ENCODE measurements around the gene ASAH2.
A peak's percentile ranks its signal among the peaks of the same experiment; 100 is the strongest.
"Not testable (repeated sequence)": the region's sequence is repeated elsewhere in the genome, so short reads cannot be mapped to it uniquely, and the experiment has no call there.

The ASAH2 gene

DNA sequence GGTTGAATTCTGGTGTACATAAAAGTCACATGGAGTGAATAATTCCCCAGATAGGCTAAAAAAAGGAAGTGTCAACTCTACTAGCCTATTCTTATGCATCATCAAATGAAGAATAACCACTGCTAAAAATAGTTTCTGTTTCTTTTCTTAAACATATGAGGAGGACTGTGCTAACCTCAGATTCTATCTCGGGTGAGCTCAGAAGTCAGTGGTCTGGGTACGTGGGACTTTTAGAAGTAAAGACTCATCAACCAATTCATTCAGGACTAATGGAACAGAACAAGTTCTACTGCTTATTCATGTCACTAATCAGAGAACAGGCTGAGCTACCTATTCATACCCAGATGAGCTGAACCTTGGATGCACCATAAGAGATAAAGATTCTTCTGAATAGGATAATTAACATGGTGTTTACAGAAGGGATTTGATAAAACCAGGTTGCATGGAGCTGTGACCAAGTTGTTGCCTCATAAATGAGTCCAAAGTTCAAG is 9.5 kb upstream of the ASAH2 start:
- DNase-seq (ENCODE audit: low spot score) (no peak), FAIRE-seq (no peak)

DNA sequence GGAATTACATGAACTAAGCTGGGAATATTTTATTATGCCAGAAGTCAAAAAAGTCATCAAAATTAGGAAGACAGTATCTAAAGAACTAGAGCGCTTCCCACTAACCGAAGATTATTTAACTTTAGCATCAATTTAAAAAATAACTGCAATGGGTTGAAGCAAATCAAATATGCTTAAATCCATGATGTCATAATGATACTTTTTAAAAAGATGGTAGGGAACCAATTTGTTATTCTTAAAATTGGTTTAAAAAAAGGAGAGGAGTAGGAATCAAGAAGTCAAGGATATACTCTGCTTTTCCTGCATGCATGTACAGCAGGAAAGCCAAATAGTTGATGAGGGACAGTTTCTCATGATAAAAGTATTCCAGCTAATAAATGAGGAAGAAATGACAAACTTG is 3.2 kb upstream of the ASAH2 start:
- FAIRE-seq = no peak
- no peak for DNase-seq (ENCODE audit: low spot score)

DNA sequence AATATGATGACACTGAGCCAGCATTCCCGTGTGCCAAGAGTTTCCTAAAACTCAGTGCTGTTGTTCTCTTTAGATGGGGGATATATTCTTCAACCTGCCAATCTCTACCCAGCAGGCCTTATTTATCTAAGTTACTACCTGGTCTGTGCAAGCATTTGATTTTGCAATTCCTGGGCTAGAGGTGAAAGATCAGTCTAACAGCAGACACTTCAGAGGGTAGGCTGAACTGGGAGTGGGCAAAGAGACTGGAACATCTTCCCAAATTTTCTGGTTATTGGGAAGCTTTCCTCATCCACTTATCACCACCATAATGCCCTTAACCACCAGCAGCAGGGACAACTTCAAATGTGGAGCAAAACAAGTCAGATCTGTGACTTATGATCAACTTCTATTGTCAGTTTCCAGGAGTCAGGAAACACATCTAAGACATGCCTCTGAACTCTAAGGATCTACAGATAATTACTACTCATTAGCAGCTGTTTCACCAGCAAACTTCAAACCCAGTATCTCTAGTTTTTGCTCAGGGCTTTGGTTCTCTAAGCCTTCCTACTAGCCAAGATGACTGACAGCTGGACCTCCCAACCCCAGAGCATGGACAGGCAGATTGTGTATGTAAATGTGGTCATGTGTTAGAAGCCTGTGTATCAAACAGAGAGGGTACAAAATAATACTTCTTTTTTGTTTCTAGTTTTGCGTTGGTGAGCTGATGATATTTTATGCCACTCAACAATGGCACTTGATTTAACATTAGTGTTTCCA is 1.0 kb downstream of the ASAH2 start:
- FAIRE-seq = no peak

DNA sequence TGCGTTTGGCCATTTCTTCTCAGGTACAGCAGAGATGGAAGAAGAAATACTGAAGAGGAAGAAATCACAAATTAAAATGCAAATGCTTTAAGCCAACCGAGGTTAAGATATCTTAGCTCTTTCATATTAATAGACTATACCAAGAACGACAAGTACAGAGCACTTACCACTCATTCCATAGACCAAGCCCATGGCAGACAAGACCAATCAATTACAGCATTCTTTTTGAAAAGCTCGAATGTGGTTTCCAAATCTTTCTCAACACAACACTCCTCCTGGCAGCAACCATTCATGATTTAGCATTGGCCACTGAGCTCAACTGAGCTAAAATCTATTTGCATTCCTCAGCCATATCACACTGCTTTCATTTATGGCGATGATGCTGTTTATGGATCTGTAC is 2.7 kb downstream of the ASAH2 start:
- DNase-seq (ENCODE audit: low spot score) (no peak), FAIRE-seq (peak; percentile 66)

More for the DNA sequence above, 1.0 kb downstream of the ASAH2 start:
- DNase-seq (ENCODE audit: low spot score) = no peak

DNA sequence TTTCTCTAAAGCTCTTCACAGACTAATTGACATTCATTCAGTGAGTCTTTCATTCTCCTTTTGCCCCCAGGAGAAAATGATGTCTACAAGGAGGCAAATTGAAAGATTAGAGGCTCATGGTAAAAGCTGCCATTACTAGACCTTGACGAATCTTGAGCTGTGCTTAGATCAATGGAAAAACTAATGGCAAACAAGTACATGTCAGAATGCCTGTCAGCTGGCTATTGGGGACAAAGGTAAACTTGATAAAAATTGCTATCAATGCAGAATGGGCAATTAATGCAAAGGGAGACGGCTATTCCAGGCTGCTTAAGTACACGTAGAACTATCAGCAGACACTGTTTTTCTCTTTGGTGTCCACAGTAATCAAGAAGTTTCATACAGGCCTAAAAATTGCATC is 3.3 kb downstream of the ASAH2 start:
- DNase-seq (ENCODE audit: low spot score) (no peak), FAIRE-seq (no peak)

DNA sequence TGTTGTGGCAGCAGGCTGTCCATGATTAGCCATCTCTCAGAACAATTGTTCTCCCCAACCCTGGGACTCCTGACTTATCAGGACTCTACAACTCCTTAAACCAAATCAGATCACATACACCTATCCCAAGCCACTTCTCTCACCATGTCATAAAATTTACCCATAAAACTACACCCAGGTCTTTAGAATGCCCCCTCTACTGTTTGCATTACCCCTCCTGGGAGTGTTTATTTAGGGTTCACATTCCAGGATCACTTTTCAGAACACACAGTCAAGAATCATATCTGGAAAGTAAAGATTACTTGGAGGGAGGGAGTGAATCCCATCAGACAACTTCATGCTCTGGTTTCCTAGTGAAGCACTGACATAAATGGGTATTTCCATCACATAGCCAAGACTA is 7.1 kb downstream of the ASAH2 start:
- no peak for FAIRE-seq
- DNase-seq (ENCODE audit: low spot score) = no peak

DNA sequence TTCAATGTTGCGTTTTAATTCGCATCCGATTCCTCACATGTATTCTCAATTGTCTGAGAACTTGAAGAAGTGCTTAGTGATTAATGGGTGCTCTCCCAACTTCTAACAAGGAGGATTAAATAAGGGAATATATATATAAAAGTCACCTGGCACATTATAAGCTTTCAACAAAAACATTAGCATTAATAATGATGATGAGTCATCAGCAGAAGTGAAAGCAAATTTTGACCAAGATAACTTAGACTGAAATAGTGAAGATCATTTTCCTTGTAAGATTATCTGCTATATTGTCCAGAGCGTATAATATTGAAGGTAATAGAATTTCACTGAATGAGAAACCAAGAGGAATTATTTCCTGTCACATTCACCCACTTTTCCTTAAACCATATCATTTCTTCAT is 8.5 kb downstream of the ASAH2 start:
- no peak for DNase-seq (ENCODE audit: low spot score)
- no peak for FAIRE-seq

DNA sequence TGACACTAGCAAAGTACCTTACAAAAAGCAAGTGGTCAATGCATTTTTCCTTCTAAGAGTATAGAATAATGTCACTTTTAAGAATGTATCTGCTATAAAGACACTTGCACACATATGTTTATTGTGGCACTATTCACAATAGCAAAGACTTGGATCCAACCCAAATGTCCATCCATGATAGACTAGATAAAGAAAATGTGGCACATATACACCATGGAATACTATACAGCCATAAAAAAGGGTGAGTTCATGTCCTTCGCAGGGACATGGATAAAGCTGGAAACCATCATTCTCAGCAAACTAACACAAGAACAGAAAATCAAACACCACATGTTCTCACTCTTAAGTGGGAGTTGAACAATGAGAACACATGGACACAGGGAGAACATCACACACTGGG is 9.8 kb downstream of the ASAH2 start:
- DNase-seq (ENCODE audit: low spot score); FAIRE-seq: not testable (repeated sequence)

DNA sequence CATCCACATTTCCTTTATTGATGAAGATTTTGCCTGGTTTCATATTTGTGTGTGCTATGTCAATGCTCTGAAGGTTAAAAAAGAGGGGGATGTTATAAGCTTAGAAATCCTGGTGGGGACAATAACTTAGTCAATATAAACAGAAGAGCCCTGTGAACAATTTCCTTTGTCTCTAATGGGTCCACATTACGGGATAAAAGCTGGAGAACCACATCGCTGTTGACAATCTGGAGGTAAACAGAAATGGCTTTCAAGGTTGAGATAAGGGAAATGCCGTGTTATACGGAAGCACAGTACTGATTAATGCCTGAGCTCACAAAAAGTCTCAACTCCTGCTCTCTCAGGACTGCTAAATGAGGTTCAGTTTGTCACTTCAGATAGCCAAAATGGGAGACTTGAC is 16.8 kb downstream of the ASAH2 start:
- no peak for FAIRE-seq

DNA sequence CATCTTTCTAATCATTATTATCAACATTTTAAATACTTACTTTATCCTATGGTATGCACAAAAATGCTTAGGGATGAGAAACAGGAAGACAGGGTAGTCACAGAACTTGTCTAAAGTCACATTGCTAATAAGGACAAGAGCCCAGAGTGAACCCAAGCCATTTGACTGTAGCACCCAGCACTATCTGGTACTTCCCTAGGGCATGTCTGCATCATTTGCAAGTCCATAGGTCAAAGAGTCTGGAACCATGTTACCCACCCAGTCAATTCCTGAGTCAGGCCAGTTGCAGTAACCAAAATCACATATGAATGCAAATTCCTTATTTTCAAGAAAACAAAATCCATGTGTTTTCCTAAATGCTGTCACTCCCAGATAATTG is 19.1 kb downstream of the ASAH2 start:
- DNase-seq (ENCODE audit: low spot score) (no peak), FAIRE-seq (no peak)

More for the DNA sequence above, 16.8 kb downstream of the ASAH2 start:
- DNase-seq (ENCODE audit: low spot score) = no peak

DNA sequence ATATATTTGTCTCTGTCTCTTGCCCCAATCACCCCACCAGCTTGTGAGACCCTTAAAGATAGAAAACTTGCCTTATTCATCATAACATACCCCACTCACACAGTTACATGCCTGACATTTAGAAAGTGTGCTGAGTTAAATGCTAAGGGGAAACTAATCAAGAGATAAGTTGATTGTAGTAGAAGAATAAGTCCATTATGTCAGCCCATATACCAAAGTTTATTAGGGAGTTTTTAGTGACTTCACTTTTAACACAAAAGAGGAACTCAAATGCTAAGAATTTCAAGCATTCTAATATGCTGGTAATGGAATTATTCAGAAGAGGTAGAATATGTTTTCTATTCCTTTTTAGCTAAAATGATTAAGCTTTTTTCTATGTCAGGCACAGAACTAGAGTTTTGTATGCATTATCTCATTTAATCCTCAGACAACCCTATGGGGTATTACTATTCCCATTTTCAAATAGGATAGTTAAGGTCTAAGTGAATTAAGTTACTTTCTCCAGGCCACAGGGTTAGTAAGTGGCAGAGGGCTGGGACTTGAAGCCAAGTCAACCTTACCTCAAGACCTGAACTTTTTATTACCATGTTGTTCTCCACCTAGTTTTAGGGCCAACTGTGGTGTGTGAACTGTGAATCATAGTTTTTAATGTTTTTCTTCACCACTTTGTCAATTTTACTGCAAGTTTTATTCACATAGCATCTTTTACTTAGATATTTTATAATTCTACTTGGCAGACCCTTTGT is 19.6 kb downstream of the ASAH2 start:
- DNase-seq (ENCODE audit: low spot score) = no peak
- peak; percentile 17 for FAIRE-seq

DNA sequence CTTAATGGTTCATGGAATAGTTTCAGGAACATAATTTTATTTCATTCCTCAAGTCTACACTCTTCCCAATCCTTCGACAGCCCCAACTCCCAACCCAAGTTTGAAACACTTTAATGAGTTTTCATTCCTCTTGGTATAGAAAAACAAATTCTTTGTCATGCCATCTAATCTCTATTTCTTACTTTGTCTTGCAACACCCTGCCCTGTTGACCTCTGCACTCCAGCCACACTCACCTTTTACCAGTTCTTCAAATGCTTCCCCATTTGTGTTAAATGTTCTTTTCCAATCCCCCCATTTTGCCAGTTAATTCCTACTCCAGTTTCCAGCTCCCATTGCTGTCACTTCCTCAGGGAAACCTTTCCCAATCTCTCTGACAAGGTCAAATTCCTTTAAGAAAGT is 21.9 kb downstream of the ASAH2 start:
- no peak for DNase-seq (ENCODE audit: low spot score)

DNA sequence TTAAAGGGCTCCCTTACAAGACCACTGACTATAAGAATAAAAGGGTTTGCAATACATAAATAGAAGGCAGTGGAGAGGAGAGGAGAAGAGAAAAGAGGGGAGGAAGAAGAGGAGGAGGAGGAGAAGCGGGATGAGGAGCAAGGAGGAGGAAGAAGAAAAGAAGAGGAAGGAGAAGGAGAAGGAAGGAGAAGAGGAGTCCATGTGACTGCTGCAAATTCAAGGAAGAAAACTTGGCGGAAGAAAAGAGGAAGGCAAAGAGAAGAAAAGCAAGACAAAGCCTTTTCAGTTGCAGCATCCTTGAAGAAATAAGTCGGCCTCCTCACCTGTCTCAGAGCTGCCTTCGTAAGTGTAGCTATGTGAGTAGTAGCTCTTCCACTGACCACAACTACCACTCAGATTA is 22.6 kb downstream of the ASAH2 start:
- DNase-seq (ENCODE audit: low spot score) (no peak), FAIRE-seq (no peak)

More for the DNA sequence above, 21.9 kb downstream of the ASAH2 start:
- no peak for FAIRE-seq

DNA sequence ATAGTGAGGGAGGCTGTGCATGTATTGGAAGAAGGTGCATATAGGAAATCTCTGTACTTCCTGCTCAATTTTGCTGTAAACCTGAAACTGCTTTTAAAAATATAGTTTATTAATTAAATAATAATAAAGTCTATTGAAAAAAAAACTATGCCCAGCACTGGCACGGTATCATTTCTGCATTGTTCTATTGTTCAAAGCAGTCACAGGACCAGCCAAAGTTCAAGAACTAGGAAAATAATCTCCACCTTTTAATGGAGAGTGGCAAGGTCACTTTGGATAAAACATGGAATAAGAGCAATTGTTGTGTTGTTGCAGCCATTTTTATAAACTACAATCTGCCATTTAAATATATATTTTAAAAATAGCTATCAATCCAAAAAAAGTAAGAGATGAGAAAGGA is 24.7 kb downstream of the ASAH2 start:
- DNase-seq (ENCODE audit: low spot score) (no peak), FAIRE-seq (no peak)

DNA sequence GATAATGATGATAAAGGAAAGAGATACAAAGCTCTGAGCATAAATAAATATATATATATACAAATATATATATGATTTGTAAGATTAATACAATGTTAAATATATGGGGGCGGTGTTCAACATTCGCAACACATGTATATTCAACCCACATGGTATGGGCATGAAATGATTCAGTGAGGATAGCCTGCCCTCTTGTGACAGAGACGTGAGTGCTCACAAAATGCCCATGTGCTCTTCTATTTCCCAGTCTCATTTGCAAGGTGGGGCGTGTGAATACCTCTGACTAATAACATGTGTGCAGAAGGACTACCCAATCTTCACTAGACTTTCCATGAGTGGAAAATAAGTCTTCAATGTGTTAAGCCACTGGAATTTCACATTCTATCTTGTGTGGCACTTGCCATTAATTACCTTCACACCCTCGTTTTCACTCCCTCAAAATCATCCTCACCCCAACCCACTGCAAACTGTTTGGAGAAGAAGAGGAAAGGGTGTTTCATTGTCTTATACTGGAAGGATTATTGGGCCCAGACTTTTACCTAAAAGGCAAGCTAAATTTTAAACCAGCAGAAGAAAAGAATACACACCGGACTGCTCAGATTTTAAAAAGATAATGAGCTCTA is 26.9 kb downstream of the ASAH2 start:
- FAIRE-seq = no peak

DNA sequence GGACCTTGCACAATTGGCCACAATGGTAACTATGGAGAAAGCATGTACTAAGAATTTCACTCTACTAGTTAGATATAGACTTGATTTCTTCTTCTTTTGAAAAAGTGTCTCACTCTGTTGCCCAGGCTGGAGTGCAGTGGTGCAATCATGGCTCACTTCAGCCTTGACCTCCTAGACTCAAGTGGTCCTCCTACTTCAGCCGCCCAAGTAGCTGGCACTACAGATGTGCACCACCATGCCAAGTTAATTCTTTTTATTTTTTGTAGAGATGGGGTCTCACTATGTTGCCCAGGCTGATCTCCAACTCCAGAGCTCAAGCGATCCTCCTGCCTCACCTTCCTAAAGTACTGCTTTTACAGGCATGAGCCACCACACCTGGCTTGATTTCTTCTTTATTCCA is 29.1 kb downstream of the ASAH2 start:
- DNase-seq (ENCODE audit: low spot score) (no peak), FAIRE-seq (no peak)

More for the DNA sequence above, 26.9 kb downstream of the ASAH2 start:
- peak; percentile 69 for DNase-seq (ENCODE audit: low spot score)

DNA sequence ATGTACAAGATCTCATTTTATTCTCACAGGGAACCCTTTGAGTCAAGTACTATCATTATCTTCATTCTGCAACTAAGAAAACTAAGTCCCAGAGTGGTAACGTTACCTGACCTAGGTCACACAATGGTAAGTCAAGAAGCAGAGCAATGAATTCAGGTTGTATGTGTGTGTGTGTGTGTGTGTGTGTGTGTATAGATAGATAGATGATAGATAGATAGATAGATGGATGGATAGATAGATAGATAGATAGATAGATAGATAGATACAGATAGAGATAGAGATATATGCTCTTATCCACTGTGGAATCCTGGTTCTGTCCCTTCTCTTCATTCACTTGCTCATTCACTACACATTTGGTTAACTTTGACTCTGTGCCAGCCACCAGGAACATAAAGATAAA is 29.8 kb downstream of the ASAH2 start:
- peak; percentile 42 for FAIRE-seq
- no peak for DNase-seq (ENCODE audit: low spot score)

DNA sequence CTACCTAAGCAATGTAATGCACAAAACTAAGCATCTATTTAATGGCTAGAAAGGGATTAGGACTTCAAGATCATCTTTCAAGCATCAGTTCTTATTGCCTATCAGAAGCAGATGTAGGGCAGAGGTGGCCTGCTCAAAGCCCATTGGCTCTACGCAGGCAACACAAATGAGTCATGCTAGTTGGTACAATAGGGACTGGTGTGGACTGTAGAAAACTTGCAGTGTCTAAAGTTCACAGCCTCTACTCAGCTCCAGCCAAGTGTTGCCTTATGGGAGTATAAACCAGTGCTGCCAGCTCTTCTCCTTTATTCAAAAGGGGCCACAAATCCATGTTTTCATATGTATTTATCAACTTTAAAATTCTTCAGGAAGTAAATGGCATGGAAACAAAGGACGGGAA is 31.7 kb downstream of the ASAH2 start:
- FAIRE-seq (no peak), DNase-seq (ENCODE audit: low spot score) (no peak)

DNA sequence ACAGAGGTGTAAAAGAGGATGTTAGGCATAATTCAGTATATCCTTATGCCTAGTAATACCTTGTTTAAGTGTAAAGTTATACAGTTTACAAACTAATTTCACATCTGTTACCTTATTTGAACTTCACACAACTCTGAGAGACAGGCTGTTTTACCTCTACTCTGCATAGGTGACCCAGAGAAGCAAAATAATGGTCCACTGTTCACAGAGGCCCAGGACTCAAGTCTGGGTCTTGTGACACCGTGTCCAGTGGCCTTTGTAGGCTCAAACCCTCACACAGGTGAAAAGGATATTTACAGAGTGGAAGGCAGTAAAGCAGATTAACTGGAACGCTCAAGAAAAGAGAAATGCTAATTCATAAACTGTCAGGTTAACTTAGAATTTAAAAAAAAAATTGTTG is 32.1 kb downstream of the ASAH2 start:
- DNase-seq (ENCODE audit: low spot score) (no peak), FAIRE-seq (no peak)

DNA sequence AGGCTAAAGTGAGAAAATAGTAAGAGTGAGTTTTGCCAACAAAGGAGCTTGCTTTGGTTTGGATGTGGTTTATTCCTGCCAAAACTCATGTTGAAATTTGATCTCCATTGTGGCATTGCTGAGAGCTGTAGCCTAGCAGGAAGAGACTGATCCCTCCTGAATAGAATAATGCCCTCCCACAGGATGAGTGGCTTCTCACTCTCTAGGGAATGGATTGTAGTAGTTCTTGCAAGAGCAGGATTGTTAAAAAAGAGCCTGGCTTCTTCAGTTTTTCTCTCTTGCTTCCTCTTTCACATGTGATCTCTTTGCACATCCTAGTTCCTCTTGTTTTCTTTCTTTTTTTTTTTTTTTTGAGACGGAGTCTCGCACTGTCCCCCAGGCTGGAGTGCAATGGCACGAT is 34.4 kb downstream of the ASAH2 start:
- no peak for FAIRE-seq

DNA sequence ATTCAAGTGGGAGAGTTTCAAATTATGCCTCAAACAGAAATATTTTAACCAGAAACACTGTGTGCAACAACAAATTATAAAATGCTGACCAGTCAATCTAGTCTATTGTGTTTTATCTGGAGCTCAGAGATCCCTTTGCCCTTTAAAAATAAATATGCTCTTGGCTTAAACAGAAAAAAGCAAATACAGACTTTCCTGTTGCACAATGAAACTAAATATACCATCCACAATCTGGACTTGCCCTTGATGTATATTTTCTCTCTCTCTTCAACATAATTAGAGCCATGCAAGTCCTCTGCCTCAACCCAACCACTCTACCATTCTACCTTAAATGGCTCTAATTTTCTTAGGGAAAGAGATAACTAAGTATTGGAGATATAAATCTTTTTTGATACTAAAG is 34.9 kb downstream of the ASAH2 start:
- FAIRE-seq = no peak

More for the DNA sequence above, 34.4 kb downstream of the ASAH2 start:
- DNase-seq (ENCODE audit: low spot score) = peak; percentile 27

DNA sequence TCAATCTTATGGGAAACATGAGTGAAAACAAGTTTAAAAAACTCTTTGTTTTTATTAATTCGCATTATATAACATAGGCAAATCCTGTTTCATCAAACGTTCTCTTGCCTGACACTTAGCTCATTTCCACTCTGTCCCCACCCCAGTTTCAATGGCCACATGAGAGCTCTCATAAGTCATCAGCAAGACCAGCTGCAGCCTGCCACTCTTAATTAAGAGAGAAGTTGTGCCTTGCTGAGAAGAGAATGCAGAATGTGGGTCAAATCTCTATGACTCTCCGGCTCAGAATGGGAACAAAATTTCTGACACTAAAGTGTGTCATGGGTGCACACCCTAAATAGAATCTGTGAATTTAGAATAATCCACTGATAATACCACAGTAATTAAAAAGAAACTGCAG is 39.6 kb downstream of the ASAH2 start:
- FAIRE-seq (no peak), DNase-seq (ENCODE audit: low spot score) (no peak)

More for the DNA sequence above, 34.9 kb downstream of the ASAH2 start:
- no peak for DNase-seq (ENCODE audit: low spot score)
